Skeletal muscle tissue (tissue), 4 donors: ENCODE data around the gene MATN1. TPM values are rescaled to one million over a fixed set of nuclear protein-coding genes. Genes with fewer than 3 reads are reported as not detected.
"Not testable (repeated sequence)": the region's sequence is repeated elsewhere in the genome, so short reads cannot be mapped to it uniquely, and the experiment has no call there.

ENCODE experiments used
- H3K27ac ChIP-seq: one replicate; pipeline ENCODE4 v1.7.0; 2013; ENCODE audit warnings: mild to moderate bottlenecking, low read depth, low read length, inconsistent platforms
- H3K27me3 ChIP-seq, 3 donors: one replicate each; pipeline ENCODE4 v1.7.0; 2013; ENCODE audit warnings: low read length in 3 of 3; ENCODE audit not compliant: control insufficient read depth in 3 of 3, insufficient read depth in 3 of 3
- H3K36me3 ChIP-seq, 3 donors: one replicate each; pipeline ENCODE4 v1.7.0; 2013; ENCODE audit warnings: low read length in 3 of 3; ENCODE audit not compliant: control insufficient read depth in 3 of 3, insufficient read depth in 3 of 3
- H3K4me1 ChIP-seq, 3 donors: one replicate each; pipeline ENCODE4 v1.7.0; 2013; ENCODE audit warnings: low read length in 3 of 3, mild to moderate bottlenecking in 3 of 3; ENCODE audit not compliant: control insufficient read depth in 3 of 3, insufficient read depth in 3 of 3
- H3K4me3 ChIP-seq, 3 donors: one replicate each; pipeline ENCODE4 v1.7.0; 2013; ENCODE audit warnings: low read length in 3 of 3
- H3K9ac ChIP-seq, 3 donors: one replicate each; pipeline ENCODE4 v1.7.0; 2013; ENCODE audit warnings: low read length in 3 of 3, mild to moderate bottlenecking in 3 of 3, moderate library complexity in 2 of 3, low read depth in 1 of 3
- H3K9me3 ChIP-seq, 3 donors: one replicate each; pipeline ENCODE4 v1.7.0; 2013; ENCODE audit warnings: low read length in 3 of 3; ENCODE audit not compliant: control insufficient read depth in 3 of 3
- total RNA-seq: library from RNA; depleted of rRNA; stranded (reverse); fragments of >200 nt; gene quantifications from one replicate; pipeline ENCODE4 v1.2.3, GENCODE V29; 2014
- donor health status: Osteomylitis.

MATN1 gene, protein sequence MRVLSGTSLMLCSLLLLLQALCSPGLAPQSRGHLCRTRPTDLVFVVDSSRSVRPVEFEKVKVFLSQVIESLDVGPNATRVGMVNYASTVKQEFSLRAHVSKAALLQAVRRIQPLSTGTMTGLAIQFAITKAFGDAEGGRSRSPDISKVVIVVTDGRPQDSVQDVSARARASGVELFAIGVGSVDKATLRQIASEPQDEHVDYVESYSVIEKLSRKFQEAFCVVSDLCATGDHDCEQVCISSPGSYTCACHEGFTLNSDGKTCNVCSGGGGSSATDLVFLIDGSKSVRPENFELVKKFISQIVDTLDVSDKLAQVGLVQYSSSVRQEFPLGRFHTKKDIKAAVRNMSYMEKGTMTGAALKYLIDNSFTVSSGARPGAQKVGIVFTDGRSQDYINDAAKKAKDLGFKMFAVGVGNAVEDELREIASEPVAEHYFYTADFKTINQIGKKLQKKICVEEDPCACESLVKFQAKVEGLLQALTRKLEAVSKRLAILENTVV
- total RNA-seq, result 1.6 TPM

DNA sequence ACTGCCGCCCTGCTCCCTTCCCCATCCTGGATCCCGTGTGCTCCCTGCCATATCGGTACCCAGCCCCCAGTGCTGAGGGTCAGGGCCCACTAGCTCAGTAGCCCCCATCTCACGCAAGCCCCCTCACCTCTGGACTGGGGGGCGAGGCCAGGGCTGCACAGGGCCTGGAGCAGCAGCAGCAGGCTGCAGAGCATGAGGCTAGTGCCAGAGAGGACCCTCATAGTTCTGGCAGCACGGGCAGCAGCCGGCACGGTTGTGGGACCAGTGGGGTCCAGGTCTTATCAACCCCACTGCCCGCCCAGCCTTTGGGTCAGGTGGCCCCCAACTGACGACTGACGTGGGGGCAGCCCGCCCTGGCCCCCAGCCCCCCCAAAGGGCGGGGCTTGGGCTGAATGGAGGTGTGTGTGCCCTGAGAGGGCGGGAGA lies at the start of gene MATN1:
TSS of gene MATN1 (minus strand) at position 255 of the 425 bp plus-strand sequence. CDS start at position 221, 34 bp downstream.
- Histone ChIP-seq H3K9ac (no peak within 1 kb of the TSS), H3K36me3 (no peaks in the 10 kb centered on the region), H3K4me1 (peaks cover 7 to 12% (median 10%) of the 10 kb centered on the region in 3 donors), H3K9me3 (no peaks in the 10 kb centered on the region), H3K4me3 (no peak within 1 kb of the TSS), H3K27me3 (no peaks in the 10 kb centered on the region), H3K27ac (no peak within 1 kb of the TSS)

DNA sequence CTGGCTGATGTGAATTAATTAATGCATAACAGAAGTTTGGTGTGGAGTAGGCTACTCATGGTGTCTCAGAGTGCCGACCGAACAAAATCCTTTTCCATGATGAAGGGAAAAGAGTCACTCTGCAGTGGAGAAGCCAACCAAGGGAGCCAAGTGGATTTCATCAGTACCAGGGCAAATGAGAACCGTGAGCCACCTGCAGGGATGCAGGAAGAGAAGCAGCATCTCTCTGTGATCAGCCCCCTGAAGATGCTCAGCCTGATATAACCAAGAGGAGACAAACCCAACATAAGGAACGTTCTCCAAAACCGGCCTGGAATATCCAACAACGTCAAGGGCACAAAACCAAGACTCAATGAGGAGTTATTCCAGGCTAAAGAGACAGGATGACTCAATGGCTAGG lies 47.6 kb upstream of the MATN1 start:
- Histone ChIP-seq H3K27ac (no peak overlapping the region), H3K4me1 (no peaks in the 10 kb centered on the region), H3K4me3 (no peak overlapping the region), H3K9ac (no peak overlapping the region), H3K27me3 (peaks cover 0 to 6% (median 0%) of the 10 kb centered on the region in 3 donors), H3K36me3 (no peaks in the 10 kb centered on the region), H3K9me3 (no peaks in the 10 kb centered on the region)

DNA sequence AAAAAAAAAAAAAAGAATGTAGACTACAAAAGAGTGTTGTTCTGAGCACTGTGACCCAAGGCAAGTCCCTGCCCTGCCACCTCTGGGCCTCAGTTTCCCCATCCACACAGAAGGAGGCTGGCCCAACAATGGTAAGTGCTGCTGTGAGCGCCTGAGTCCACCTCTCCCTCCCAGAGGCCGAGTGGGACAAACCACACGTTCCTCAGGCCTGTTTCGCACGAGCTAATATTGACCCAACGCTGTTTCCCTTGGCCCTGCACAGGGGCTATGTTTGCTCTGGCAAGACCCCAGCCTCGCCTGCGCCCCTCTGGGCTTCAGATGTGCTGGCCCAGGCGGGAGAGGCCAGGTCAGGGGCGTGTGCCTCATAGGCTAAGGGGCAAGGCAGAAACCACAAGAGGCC lies 46.8 kb upstream of the MATN1 start:
- Histone ChIP-seq H3K36me3 (no peaks in the 10 kb centered on the region), H3K4me1 (peaks cover 0 to 1% (median 0%) of the 10 kb centered on the region in 3 donors), H3K9ac (no peak overlapping the region), H3K27ac (no peak overlapping the region), H3K4me3 (no peak overlapping the region), H3K27me3 (peaks cover 0 to 3% (median 0%) of the 10 kb centered on the region in 3 donors), H3K9me3 (no peaks in the 10 kb centered on the region)

DNA sequence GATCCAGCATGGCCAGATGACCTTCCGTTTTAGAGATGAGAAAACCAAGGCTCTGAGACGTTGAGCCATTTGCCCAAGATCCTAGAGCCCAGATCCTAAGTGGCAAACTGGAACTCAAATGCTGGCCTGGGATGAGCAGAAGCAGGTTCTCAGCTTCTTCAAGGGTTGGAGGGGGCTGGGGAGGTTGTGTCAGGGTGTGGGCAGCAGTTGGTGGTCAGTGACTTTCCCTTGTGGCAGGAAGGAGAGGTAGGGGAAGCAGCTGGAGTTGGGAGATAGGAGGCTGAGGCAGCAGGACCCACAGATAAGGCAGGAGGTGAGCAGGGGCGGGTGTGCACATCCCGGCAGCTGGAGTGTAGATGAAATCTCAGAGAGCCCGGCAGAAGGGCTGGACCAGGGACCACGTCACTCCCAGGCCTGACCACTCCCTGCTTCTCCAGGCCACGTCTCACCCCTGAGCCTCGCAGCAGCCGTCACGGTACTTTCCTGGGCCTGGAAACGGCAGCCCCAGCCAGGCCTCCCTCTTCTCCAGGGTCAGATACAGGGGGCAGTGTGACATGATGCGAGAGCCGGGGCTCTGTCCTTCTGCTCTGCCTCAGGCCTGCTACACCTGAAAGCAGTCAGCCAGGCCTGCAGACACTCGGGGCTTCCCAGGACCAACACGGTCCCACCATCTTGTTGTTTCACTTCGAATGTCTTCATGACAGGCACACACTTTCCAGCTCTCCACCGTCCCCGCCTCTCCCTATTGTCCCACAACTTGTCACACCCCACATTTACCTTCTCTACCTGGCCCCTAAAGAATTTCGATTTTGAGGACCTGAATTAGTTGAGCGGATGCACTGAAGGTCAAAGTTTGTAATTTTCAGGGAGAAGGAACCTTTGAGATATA lies 45.7 kb upstream of the MATN1 start:
- Histone ChIP-seq H3K9ac (no peak overlapping the region), H3K27me3 (peaks cover 0 to 3% (median 0%) of the 10 kb centered on the region in 3 donors), H3K4me1 (peaks cover under 1 to 12% (median 1%) of the 10 kb centered on the region in 3 donors), H3K9me3 (no peaks in the 10 kb centered on the region), H3K36me3 (no peaks in the 10 kb centered on the region), H3K27ac (no peak overlapping the region), H3K4me3 (no peak overlapping the region)

DNA sequence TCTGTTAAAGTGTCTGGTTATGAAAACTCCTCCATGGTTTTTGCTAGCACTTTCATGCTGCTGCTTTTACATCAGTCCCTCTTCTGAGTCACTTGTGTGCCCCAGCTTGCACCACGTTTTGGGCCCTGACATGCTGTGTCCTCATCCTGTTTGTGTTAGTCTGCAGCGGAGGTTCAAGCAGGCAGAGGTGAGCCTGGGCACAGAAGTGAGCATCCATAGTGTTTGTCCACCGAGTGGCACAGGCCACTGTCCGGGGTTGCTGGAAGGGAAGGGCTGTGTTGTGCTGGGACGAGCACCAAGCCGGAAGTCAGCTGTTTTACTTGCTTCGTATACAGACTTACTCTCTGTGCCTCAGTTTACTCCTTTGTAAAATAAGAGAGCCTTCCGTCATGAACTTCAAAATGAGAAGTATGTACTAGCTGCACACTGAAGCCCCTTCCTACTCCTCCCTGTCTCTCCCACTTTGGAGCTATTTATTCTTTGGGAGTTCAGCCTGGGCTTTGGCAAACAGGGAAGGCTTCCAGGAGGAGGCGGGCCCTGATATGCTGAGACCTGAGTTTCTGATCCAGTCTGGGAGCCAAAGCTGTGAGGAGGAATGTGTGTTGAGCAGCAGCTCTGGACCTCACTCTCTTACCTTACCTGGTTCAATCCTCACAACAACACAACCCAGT lies 44.9 kb upstream of the MATN1 start:
- peaks cover 4 to 20% (median 9%) of the 10 kb centered on the region in 3 donors for H3K4me1 ChIP-seq
- no peak overlapping the region for H3K9ac ChIP-seq
- H3K27ac ChIP-seq, result no peak overlapping the region
- H3K4me3 ChIP-seq, result no peak overlapping the region
- peaks cover 0 to 3% (median 0%) of the 10 kb centered on the region in 3 donors for H3K27me3 ChIP-seq
- H3K9me3 ChIP-seq, result no peaks in the 10 kb centered on the region
- H3K36me3 ChIP-seq, result no peaks in the 10 kb centered on the region

DNA sequence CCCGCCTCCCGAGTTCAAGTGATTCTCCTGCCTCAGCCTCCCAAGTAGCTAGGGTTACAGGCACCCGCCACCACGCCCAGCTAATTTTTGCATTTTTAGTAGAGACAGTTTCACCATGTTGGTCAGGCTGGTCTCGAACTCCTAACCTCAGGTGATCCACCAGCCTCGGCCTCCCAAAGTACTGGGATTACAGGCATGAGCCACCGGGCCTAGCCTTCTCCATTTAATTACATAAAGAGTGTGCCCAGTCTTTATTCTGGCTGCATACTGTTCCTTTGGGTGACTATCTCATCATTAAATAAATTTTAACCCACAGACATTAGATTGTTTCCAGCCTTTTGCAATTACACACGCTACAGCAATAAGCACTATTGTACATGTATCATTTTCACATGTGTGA lies 43.6 kb upstream of the MATN1 start:
- not testable (repeated sequence) for H3K27me3 ChIP-seq, H3K27ac ChIP-seq, H3K9ac ChIP-seq, H3K36me3 ChIP-seq, H3K9me3 ChIP-seq, H3K4me3 ChIP-seq
- peaks cover 5 to 26% (median 19%) of the 10 kb centered on the region in 3 donors for H3K4me1 ChIP-seq

DNA sequence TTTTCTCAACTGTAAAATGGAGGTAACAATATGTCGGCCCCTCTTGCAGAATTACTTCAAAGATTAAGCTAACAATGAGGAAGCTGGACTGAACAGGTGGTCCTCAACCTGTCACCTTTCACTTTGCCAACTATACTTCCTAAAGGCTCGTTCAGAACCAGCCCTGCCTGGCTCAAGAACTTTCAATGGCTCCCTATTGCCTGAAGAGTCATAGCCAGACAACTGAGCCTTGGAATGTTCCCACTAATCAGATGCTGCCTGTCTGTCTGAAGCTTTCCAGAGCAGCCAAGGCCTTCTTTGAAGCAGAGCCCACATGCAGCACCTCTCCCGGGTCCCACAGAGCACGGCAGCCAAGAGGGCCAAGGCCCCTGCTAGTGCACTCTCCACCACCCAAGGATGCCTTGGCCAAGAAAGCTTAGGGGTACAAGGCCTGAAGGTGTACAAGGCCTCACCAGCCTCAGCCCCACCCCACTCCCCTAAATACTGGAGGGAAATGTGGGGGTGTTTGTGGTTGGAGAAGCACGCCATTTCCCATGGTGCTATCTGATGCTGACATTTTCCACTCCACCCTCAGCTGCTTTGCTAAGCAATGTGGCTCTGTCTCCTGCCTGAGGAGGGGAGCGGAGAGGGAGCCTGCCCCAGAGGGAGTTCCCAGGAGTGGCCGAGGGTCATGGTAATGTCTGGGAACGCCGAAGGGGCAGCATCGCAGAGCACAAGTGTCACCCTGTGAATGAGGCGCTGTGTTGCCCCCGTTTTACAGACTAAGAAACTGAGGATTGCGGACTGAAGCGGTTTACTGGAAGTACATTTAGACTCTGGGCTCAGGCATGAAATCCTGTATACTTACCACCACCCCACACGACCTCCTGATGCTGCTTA lies 42.4 kb upstream of the MATN1 start:
- Histone ChIP-seq H3K36me3 (no peaks in the 10 kb centered on the region), H3K9me3 (no peaks in the 10 kb centered on the region), H3K9ac (no peak overlapping the region), H3K4me3 (no peak overlapping the region), H3K4me1 (peaks cover 13 to 34% (median 26%) of the 10 kb centered on the region in 3 donors), H3K27me3 (no peaks in the 10 kb centered on the region), H3K27ac (no peak overlapping the region)

DNA sequence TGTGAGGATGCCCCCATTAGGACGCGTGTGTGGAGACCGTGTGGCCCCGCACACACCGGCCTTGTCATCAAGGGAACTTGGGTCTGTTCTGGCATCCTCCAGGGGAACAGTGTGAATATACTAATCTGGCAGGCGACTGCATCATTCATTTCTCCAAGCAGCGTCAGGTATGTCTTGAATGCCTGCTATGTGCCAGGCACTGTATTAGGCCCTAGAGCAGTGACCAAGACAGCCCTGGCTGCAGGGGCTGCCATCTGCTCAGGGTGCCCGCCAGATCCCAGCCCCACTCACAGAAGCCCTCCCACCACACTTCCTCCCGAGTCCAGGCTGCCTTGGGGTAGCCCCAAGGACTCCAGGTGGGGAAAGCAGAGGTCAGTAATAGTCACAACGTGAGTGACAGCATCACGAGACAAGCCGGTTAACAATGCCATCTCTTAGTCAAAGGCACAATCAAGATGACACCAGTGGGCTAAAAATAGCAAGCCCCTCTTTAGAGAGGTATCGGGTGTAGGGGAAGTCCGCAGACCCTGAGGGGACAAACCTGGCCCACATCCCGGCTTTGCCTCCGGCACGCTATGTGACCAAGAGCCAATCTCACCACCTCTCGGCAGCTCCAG lies 41.7 kb upstream of the MATN1 start:
- H3K4me1 ChIP-seq, result peaks cover 13 to 36% (median 26%) of the 10 kb centered on the region in 3 donors
- no peaks in the 10 kb centered on the region for H3K27me3 ChIP-seq
- H3K36me3 ChIP-seq, result no peaks in the 10 kb centered on the region
- H3K9ac ChIP-seq, result no peak overlapping the region
- no peak overlapping the region for H3K27ac ChIP-seq
- no peaks in the 10 kb centered on the region for H3K9me3 ChIP-seq
- H3K4me3 ChIP-seq, result no peak overlapping the region
